Kidney epithelial cell (primary cell): ENCODE results near the gene RHOBTB1. TPM values are rescaled to one million over a fixed set of nuclear protein-coding genes. Genes with fewer than 3 reads are reported as not detected.

Experiments used
- DNase-seq: peaks from one replicate; pipeline ENCODE4 v3.0.0-alpha.2; 2010; ENCODE audit warnings: low read depth
- H3K27me3 ChIP-seq: 2 replicates; pipeline ENCODE4 v1.6.0; 2011; ENCODE audit warnings: low read length; ENCODE audit not compliant: control insufficient read depth, insufficient read depth
- H3K36me3 ChIP-seq: 2 replicates; pipeline ENCODE4 v1.5.1; 2011; ENCODE audit warnings: low read length; ENCODE audit not compliant: control insufficient read depth, insufficient read depth
- H3K4me3 ChIP-seq: 2 replicates; pipeline ENCODE4 v1.5.1; 2011; ENCODE audit warnings: low read depth, mild to moderate bottlenecking, control low read depth, low read length
- CTCF ChIP-seq: IDR thresholded peaks from 2 replicates; pipeline ENCODE4 v1.5.1; 2011; ENCODE audit warnings: mild to moderate bottlenecking, moderate library complexity, low read length, control low read depth, inconsistent platforms; ENCODE audit not compliant: insufficient read depth, poor library complexity, severe bottlenecking
- total RNA-seq: library from RNA; depleted of rRNA; stranded (reverse); fragments of >200 nt; gene quantifications from 2 replicates; pipeline ENCODE4 v1.2.3, GENCODE V29; 2015

The RHOBTB1 gene
- total RNA-seq, 1 donor from 2014 or later = 21.3 TPM

- no peak for DNase-seq
- TF ChIP-seq CTCF = no peak
- no peaks in the 10 kb centered on the region for H3K27me3 ChIP-seq
- H3K36me3 ChIP-seq = no peaks in the 10 kb centered on the region
- no peak overlapping the region for H3K4me3 ChIP-seq
Observed at GRCh38 chr10:60963441-60964256, 19.7 kb upstream of the RHOBTB1 start.

- no peak for DNase-seq
- H3K27me3 ChIP-seq = no peaks in the 10 kb centered on the region
- no peak overlapping the region for H3K4me3 ChIP-seq
- no peak for TF ChIP-seq CTCF
- no peaks in the 10 kb centered on the region for H3K36me3 ChIP-seq
Observed at GRCh38 chr10:60962946-60963345, 19.0 kb upstream of the RHOBTB1 start.

GRCh38 chr10:60960913-60961312 lies 16.9 kb upstream of the RHOBTB1 start:
- no peak for TF ChIP-seq CTCF
- no peaks in the 10 kb centered on the region for H3K27me3 ChIP-seq

GRCh38 chr10:60960031-60960430 lies 16.0 kb upstream of the RHOBTB1 start:
- Histone ChIP-seq H3K27me3 (no peaks in the 10 kb centered on the region), H3K36me3 (no peaks in the 10 kb centered on the region)
- no peak for TF ChIP-seq CTCF

More at GRCh38 chr10:60960913-60961312, 16.9 kb upstream of the RHOBTB1 start:
- H3K36me3 ChIP-seq = no peaks in the 10 kb centered on the region
- DNase-seq = no peak
- H3K4me3 ChIP-seq = no peak overlapping the region

GRCh38 chr10:60958892-60959601 lies 15.1 kb upstream of the RHOBTB1 start:
- TF ChIP-seq CTCF = no peak

More at GRCh38 chr10:60960031-60960430, 16.0 kb upstream of the RHOBTB1 start:
- no peak overlapping the region for H3K4me3 ChIP-seq
- DNase-seq = no peak

More at GRCh38 chr10:60958892-60959601, 15.1 kb upstream of the RHOBTB1 start:
- H3K36me3 ChIP-seq = no peaks in the 10 kb centered on the region
- no peak overlapping the region for H3K4me3 ChIP-seq
- no peaks in the 10 kb centered on the region for H3K27me3 ChIP-seq
- no peak for DNase-seq
